GM19351 (cell line): ENCODE data around the gene PFDN6.
"Not testable (repeated sequence)": the region's sequence is repeated elsewhere in the genome, so short reads cannot be mapped to it uniquely, and the experiment has no call there.

ENCODE experiments used
- ATAC-seq: cut with Tn5 transposase; IDR thresholded peaks from one replicate; pipeline ENCODE4 v1.9.1; 2021; ENCODE audit warnings: mild to moderate bottlenecking, moderate library complexity; ENCODE audit not compliant: unreplicated experiment

The PFDN6 gene

DNA sequence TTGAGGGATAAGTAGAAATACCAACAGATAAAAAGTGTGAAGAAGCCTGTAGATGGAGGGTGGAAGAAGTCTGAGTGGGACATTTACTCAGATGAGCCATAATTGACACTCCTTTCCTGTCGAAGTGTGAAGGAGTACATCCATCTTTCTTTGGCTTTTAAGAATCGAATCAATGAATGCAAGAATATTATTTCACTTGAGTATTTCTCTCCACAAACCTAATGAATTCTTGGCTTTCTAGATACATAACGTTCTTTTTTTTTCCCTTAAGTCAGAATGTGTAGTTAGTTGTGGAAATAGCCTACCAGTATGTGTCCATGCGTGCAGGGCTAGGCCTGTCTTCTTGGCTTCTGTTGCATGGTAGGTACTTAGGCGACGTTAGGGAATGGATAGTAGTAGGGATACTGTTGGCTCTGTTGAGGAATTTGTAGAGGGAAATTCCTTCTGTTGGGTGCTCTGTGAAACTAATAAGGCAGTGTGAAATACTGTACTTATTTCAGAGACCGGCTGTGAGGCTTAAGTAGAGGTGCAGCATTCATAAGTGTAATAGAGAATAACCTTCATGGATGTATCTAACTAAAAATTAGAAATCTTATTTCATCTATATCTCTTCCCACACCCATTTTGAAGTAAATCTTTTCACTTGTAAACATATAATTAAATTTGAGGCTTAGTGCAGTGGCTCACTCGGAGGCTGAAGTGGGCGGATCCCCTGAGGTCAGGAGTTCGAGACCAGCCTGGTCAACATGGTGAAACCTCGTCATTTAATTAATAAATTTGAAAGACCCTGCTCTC lies 16.1 kb upstream of the PFDN6 start:
- no peak for ATAC-seq

DNA sequence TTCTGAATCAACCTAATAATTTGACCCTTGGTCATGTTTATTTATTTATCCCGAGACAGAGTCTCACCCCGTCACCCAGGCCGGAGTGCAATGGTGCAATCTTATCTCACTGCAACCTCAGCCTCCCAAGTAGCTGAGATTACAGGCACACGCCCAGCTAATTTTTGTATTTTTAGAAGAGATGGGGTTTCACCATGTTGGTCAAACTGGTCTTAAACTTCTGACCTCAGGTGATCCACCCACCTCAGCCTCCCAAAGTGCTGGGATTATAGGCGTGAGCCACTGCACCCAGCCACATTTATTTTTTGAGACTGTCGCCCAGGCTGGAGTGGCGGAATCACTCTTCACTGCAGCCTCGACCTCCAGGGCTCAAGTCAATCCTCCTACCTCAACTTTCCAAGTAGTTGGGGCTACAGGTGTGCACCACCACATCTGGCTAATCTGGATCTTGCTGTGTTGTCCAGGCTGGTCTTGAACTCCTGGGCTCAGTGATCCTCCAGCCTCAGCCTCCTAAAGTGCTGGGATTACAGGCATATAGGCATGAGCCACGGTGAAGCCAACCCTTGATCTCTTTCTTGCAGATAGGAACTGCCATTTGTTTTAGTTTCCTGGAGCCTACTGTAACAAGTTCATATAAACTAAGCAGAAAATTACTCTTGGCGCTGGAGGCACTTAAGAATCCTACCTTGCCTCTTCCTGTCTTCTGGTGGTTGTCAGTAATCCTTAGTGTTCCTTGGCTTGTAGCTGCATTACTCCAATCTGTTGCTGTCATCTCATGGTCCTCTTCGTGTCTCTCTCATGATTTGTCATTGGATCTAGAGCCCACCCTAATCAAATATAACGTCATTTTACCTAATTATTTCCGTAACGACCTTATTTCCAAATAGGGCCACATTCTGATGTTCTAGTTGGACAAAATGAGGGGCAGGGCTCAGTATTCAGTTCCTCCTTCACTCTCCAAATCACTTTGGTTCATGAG lies 15.2 kb upstream of the PFDN6 start:
- ATAC-seq, result no peak

DNA sequence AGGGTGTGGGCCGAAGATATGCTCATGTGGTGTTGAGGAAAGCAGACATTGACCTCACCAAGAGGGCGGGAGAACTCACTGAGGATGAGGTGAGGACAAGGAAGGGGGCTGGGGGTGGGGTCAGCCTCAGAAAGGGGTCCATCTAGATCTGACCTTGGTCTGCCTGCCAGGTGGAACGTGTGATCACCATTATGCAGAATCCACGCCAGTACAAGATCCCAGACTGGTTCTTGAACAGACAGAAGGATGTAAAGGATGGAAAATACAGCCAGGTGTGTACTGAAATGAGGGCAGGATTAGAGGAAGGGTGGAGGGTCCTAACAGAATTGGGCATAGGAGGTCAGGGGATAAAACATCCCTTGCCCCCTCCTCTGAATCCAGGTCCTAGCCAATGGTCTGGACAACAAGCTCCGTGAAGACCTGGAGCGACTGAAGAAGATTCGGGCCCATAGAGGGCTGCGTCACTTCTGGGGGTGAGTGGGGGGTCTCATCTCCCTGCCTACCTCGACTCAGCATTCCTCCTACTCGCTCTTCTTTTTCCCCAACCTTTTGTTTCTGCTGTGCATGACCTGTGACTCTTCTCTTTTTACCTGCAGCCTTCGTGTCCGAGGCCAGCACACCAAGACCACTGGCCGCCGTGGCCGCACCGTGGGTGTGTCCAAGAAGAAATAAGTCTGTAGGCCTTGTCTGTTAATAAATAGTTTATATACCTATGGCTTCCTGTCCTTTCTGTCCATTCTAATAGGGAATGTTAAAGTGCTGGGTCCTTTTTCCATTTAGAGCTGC lies 13.4 kb upstream of the PFDN6 start:
- not testable (repeated sequence) for ATAC-seq

DNA sequence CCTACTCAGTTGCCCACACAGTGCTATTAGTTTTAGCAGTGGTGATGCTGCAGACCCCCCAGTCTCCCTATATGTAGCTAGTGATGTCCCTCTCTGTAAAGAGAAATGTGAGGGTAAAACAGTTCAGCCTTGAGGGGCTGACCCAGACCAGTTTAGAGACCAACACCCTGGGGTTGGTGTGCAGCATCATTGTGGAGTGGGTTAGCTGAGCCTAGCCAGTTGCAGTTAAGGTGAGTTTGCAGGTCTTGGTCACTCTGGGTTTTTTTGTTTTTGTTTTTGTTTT lies 12.9 kb upstream of the PFDN6 start:
- no peak for ATAC-seq

DNA sequence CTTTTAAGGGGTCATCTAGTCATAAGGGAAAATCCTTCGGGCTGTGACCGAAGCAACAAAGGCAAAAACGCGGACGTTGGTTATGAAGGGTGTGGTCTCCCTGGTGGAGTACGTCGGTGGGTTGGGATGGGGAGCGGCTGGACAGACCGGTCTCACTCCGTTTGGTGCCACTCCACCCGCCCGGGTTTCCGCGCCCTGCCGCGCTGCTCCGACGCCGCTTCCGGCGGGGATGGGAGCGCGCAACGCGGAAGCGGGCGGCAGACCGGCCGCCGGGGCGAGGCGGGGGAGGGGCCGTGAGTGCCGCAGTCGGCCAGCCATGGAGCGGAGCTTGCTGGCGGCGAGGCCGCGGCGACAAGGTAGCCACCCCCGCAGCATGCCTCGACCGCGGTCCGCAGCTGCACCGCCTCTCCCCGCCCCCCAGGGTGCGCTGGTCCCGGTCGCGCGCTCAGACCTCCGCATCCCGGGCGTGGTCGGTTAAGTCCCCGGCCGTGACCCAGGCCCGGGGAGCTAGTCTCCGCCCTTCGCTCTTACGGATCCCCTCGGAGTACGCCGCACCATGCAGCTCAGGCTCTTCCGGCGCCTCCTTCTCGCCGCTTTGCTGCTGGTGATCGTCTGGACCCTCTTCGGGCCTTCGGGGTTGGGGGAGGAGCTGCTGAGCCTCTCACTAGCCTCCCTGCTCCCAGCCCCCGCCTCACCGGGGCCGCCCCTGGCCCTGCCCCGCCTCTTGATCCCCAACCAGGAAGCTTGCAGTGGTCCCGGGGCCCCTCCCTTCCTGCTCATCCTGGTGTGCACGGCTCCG lies 12.3 kb upstream of the PFDN6 start, which contains the start of gene B3GALT4:
TSS of gene B3GALT4 (plus strand) at position 260 of the 799 bp plus-strand sequence. CDS start at position 557, 297 bp downstream.
- ATAC-seq, result peak; percentile 52

DNA sequence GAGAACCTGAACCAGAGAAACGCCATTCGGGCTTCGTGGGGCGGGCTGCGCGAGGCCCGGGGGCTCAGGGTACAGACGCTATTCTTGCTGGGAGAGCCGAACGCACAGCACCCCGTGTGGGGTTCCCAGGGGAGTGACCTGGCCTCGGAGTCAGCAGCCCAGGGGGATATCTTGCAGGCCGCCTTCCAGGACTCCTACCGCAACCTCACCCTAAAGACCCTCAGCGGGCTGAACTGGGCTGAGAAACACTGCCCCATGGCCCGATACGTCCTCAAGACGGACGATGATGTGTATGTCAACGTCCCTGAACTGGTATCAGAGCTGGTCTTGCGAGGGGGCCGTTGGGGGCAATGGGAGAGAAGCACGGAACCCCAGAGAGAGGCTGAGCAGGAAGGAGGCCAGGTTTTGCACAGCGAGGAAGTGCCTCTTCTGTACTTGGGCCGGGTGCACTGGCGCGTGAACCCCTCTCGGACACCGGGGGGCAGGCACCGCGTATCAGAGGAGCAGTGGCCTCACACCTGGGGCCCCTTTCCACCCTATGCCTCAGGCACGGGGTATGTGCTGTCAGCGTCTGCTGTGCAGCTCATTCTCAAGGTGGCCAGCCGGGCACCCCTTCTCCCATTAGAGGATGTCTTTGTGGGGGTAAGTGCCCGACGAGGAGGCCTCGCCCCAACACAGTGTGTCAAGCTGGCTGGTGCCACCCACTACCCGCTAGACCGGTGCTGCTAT lies 11.6 kb upstream of the PFDN6 start:
- ATAC-seq, result peak; percentile 11

DNA sequence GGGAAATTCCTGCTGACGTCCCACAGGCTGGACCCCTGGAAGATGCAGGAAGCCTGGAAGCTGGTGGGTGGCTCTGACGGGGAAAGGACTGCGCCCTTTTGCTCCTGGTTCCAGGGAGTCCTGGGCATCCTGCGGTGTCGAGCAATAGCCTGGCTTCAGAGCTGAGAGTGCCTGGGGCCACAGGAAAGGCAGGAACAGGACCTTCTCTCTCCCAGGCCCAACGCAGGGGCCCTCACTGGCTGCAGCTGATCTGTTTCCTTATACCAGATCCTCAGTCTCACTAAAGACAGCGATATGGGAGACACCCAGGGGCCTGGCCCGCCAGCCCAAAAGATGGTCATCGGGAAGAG lies 11.0 kb upstream of the PFDN6 start:
- no peak for ATAC-seq

DNA sequence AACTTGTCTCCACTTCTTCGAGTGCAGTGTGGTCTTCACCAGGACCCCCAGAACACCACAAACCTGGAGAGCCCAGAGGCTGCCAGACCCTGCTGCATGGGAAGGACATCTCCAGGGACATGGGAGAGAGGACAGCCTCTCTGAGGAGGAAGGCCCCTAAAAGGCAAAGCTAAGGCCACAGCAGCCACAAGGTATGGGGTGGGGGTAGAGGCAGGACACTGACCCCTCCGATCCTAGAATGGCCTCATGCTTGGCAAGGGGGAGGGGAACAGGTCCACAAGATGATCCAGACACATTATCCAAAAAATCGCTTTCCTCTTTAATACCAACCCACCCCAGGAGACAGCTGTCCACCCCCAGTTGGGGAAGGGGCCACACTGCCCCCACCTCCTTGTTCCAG lies 10.6 kb upstream of the PFDN6 start:
- no peak for ATAC-seq

DNA sequence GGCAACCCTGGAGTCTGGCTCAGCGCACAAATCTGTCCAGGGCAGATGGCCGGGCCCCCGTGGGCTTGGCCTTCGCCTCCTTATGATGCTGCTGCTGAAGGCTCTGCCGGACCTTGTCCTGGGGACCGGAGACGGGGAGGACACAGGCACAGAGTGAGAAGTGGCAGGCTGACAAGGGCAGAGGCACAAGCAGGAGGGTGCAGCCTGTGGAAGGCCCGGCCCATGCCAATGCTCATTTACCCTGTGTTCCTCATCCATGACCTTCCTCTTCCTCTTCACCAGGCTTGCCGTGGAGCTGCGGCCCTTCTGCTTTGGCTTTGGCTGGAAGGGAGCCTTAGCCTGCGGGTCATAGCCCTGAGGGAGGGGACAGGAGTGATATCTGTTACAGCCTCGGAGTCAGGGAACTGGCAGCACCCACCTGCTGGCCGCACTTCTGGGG lies 10.1 kb upstream of the PFDN6 start:
- ATAC-seq, result no peak

DNA sequence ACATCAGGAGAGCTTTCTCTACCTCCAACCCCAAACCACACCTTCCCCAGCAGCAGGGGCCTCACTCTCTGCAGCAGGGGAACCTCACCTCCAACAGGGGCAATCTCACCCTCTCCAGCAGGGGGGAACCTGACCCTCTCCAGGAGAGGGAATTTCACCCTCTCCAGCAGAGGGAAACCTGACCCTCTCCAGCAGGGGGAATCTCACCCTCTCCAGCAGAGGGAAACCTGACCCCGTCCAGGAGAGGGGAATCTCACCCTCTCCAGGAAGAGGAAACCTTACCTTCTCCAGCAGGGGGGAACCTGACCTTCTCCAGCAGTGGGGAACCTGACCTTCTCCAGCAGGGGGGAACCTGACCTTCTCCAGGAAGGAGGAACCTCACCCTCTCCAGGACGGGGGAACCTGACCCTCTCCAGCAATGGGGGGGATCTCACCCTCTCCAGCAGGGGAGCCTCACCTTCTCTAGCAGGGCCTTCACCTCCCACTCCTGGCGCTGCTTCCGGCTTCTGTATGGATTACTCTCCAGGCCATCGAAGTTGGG lies 9.4 kb upstream of the PFDN6 start:
- no peak for ATAC-seq

DNA sequence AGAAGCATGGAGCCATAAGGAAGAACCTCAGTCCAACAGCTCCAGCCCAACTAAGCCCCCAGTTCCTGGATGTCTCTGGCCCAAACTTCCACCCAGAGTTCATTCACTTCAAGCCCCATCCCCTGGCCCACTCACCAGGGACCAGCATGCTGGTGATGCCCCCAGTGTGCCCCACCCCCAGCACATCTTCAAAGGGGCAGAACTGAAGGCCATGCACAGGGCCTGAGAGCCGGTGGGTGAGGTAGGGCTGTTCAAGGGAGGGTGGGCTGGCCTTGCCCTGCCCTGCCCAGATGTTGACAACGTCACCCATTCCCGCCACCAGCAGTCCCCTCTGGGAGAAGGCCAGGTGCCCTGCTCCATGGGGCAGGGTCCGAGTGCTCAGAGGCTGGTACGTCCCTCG lies 8.9 kb upstream of the PFDN6 start:
- ATAC-seq, result no peak

DNA sequence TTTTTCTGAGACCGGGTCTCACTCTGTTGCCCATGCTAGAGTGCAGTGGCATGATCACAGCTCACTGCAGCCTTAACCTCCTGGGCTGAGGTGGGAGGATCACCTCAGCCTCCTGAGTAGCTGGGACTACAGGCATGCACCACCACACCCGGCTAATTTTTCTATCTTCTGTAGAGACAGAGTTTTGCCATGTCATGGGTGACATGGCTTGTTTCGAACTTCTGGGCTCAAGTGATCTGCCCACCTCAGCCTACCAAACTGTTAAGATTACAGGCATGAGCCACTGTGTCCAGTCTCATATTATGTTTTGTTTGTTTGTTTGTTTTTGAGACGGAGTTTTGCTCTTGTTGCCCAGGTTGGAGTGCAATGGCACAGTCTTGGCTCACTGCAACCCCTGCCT lies 4.2 kb upstream of the PFDN6 start:
- ATAC-seq, result not testable (repeated sequence)

DNA sequence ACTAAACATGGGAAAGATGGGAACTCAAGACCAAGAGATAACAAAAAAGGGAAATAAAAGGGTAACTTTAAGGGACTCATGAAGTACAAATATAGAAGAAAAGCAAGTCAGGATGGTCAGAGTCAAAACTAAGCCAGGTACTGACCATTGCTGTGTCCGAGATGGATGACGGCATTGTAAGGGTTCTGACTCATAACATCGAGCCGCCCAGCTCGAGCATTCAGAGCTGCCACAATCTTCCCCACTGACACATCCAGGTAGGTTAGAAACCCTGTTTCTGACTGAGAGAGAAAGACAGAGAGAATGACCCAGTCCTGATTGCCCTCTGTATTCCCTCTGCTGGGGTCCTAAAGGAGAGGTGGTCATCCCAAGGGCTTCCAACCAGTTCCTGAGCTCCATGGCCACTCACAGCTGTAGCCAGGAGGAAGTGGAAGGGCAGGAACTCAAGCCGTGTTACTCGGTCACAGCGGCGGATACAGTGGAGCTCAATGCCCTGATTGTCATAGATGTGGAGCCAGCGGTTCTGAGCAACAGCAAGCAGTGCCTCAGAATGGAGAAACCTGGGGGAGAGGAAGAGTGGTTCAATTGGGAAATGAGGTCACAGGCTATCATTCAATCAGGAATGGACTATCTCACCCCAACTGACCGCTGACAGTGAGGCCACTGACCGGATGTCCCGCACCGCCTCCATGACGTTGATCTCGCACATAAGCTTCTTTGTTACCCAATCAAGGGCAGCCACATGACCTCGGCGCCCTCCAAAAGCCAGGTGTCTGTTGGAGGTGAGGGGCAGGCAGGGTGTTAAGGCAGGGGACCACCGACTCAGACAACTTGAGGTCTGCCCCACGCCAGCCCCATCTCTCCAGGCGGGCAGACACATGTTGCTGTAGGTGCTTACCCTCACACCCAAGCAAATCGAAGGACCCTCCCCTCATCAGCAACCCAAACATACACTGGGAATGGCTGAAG lies 2.2 kb upstream of the PFDN6 start:
- ATAC-seq, result no peak

DNA sequence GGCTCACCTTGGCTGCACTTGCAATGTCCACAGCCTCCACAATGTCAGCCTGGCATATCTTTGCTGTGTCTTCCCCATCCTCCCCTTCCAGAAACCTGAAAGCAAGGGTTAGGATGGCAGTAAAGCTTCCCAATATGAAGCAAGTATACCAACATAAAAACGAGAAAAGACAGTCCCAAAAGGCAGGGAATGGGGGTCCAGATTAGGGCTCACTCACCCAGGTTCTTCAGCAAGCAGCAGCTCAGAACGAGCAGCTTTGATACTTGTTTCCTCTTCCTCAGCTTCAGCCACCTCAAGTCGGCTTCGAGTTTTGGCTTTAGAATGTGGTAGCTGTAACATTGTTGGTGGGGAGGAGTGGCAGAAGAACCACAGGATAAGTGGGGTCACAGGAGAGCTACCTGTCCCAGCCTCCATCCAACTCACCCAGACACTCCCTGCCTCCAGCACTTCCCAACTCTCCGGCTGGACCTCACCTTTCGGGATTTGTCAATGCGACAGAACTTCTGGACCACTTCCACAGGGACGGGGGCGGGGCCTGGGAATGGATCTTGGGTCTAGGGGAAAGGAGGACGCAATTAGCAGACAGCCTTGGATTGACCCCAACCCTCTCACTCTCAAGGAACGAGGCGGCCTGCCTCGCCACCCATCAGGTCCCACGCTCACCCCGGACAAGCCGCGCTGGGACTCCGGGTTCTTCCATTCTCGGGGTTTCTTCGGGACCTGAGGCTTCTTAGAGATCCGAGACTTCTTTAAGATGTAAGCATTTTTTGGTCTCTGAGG lies 1.1 kb upstream of the PFDN6 start:
- ATAC-seq, result no peak

DNA sequence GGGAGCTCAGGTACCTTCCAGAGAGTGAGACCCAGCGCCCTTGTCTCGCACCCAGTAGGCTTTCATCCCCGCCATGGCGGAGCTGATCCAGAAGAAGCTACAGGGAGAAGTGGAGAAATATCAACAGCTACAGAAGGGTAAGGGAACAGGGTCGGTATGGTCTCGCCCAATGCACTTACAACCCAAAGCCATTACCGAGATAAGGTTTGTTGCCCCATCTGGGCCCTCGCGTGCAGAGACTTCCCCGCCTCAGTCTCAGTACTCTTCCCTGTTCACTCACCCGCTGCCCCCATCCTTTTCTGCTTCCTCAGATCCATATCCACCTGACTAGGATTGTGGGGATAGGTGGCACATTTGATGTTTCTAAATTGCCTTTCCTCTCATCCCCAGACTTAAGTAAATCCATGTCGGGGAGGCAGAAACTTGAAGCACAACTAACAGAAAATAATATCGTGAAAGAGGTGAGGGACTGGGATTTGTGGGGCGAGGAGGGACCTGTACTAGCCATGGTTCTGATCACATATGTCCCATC lies 449 bp downstream of the PFDN6 start:
- peak; percentile 4 for ATAC-seq

DNA sequence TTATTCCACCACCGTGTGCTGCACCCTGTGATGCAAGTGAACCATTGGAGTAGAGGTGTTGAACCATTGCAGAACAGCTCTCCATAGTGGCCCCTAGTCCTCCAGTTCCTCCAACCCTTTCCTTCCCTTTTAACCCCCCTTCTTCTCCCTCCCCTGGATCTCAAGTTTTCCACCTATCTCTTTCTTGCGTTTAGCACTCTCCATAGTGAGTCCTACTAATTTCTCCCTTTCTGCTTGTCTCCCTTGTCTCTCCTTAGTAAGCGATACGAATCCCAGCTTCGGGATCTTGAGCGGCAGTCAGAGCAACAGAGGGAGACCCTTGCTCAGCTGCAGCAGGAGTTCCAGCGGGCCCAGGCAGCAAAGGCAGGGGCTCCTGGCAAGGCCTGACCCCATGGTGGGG lies 1.1 kb downstream of the PFDN6 start:
- no peak for ATAC-seq

DNA sequence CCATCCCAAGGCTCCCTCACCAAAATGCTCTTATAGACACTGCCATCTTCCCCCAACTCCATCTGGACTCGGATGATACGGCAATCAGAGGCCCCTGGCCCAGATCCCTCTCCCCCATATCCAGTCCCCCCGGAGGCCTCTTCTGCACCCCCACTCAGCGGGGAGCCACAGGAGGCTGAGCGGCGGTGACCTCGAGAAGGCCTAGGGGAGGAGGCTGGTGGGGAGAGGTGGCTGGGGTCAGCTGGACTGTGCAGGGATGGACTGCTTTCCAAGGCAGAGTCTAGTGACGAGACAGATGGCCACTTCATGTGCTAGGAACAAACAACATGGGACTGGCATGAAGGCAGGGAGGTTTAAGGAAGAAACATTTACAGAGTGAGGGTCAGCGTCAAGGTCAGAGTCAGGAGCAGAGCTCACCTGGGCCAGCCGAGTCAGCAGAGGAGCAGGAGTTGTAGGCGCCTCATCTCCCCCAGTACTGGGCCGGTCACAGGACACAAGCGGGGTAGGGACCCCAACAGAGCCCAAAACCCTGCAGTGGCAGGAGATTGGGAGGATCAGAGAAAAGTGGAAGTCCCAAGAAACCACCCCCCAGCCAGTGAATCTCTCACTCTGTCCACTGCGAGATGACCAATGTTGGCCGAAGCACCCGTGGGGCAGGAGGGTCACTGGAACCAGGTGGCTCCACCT lies 3.7 kb downstream of the PFDN6 start:
- no peak for ATAC-seq
